Measurements from ENCODE around the gene TIAM1.

DNA sequence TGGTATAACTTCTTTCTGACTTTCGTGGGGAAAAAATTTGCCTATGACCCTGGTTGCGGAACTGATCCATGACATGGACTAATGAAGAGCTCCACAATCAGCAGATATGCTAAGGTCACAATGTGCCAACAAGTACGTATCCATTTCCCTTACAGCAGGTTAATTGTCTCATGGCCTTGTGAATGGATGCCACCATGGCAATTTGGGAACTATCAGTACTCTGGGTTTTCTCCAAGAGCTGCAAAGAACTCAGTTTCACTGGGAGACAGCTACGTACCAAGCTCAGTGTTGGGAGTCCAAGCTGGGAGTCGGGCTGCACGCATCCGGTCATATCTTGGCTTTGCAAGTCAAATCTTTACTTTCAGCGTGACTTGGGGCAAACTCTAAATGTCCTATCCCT, 64.8 kb downstream of the TIAM1 start:
- no peak for TF ChIP-seq CTCF (IDR thresholded peaks at IDR 0.05)
- no peak for TF ChIP-seq POLR2AphosphoS5 (IDR thresholded peaks at IDR 0.05)
- TF ChIP-seq EP300 (IDR thresholded peaks at IDR 0.05): no peak
